ENCODE results near the gene EFCAB6. TPM values are rescaled to one million over a fixed set of nuclear protein-coding genes. Genes with fewer than 3 reads are reported as not detected.

Gene EFCAB6
- total RNA-seq, 1 donor from 2014 or later, result 1.1 TPM

- Mint-ChIP-seq H3K36me3 (ENCODE audit: low read depth) (peaks cover 1% of the 10 kb centered on the region), H3K9me3 (ENCODE audit: low read depth) (no peaks in the 10 kb centered on the region), H3K4me3 (ENCODE audit: unreplicated experiment) (no peak overlapping the region), H3K4me1 (ENCODE audit: low read depth) (no peaks in the 10 kb centered on the region), H3K27me3 (ENCODE audit: low read depth) (peaks cover 25% of the 10 kb centered on the region), H3K27ac (ENCODE audit: unreplicated experiment) (no peak overlapping the region)
- peak; percentile 80 for DNase-seq (ENCODE audit: low spot score)
- TF ChIP-seq CTCF (IDR thresholded peaks at IDR 0.05), result no peak
These were observed 35.5 kb upstream of the EFCAB6 start for GRCh38 chr22:43847376-43848289.

- Mint-ChIP-seq H3K4me1 (ENCODE audit: low read depth) (no peaks in the 10 kb centered on the region), H3K9me3 (ENCODE audit: low read depth) (no peaks in the 10 kb centered on the region), H3K4me3 (ENCODE audit: unreplicated experiment) (no peak overlapping the region), H3K27ac (ENCODE audit: unreplicated experiment) (no peak overlapping the region), H3K27me3 (ENCODE audit: low read depth) (peaks cover 25% of the 10 kb centered on the region), H3K36me3 (ENCODE audit: low read depth) (peaks cover 1% of the 10 kb centered on the region)
- DNase-seq (ENCODE audit: low spot score), result peak; percentile 51
- no peak for TF ChIP-seq CTCF (IDR thresholded peaks at IDR 0.05)
These were observed 34.9 kb upstream of the EFCAB6 start for GRCh38 chr22:43846966-43847365.

GRCh38 chr22:43845981-43846380 is 33.9 kb upstream of the EFCAB6 start:
- Mint-ChIP-seq H3K4me3 (ENCODE audit: unreplicated experiment) (no peak overlapping the region), H3K9me3 (ENCODE audit: low read depth) (no peaks in the 10 kb centered on the region), H3K4me1 (ENCODE audit: low read depth) (no peaks in the 10 kb centered on the region), H3K36me3 (ENCODE audit: low read depth) (peaks cover 1% of the 10 kb centered on the region), H3K27ac (ENCODE audit: unreplicated experiment) (no peak overlapping the region), H3K27me3 (ENCODE audit: low read depth) (peaks cover 21% of the 10 kb centered on the region)
- no peak for TF ChIP-seq CTCF (IDR thresholded peaks at IDR 0.05)
- peak; percentile 63 for DNase-seq (ENCODE audit: low spot score)

GRCh38 chr22:43844560-43845545 is 32.7 kb upstream of the EFCAB6 start:
- DNase-seq (ENCODE audit: low spot score), result no peak
- H3K36me3 Mint-ChIP-seq (ENCODE audit: low read depth), result peaks cover 1% of the 10 kb centered on the region
- no peak for TF ChIP-seq CTCF (IDR thresholded peaks at IDR 0.05)
- peaks cover 10% of the 10 kb centered on the region for H3K27me3 Mint-ChIP-seq (ENCODE audit: low read depth)
- no peak overlapping the region for H3K27ac Mint-ChIP-seq (ENCODE audit: unreplicated experiment)
- H3K4me1 Mint-ChIP-seq (ENCODE audit: low read depth), result no peaks in the 10 kb centered on the region
- H3K4me3 Mint-ChIP-seq (ENCODE audit: unreplicated experiment), result no peak overlapping the region
- H3K9me3 Mint-ChIP-seq (ENCODE audit: low read depth), result no peaks in the 10 kb centered on the region

Measured in chondrocyte (in vitro differentiated cells).